Lung (tissue), 12 donors: ENCODE data around the gene TNNC1. TPM values are rescaled to one million over a fixed set of nuclear protein-coding genes. Genes with fewer than 3 reads are reported as not detected.
A peak's percentile ranks its signal among the peaks of the same experiment; 100 is the strongest.

ENCODE experiments used
- ATAC-seq: fragments of 200-7000 bp; cut with Tn5 transposase; one replicate; pipeline ENCODE4 v1.9.1; 2020; ENCODE audit warnings: moderate number of reproducible peaks; ENCODE audit not compliant: insufficient read depth, low FRiP score
- DNase-seq, 3 donors: peaks; one replicate each; pipeline ENCODE4 v3.0.0-alpha.2; 2013 to 2017
- H3K27ac ChIP-seq, 2 donors: one replicate each; pipeline ENCODE4 v1.5.1; 2013; ENCODE audit warnings: mild to moderate bottlenecking in 2 of 2, moderate library complexity in 2 of 2, control low read depth in 1 of 2, inconsistent platforms in 1 of 2, low read depth in 1 of 2, low read length in 1 of 2
- H3K27me3 ChIP-seq, 3 donors: one replicate each; pipeline ENCODE4 v1.5.1; 2013; ENCODE audit warnings: low read length in 2 of 3; ENCODE audit not compliant: control insufficient read depth in 3 of 3, insufficient read depth in 3 of 3
- H3K36me3 ChIP-seq, 4 donors: one replicate each; pipeline ENCODE4 v1.5.1; 2013; ENCODE audit warnings: low read length in 4 of 4, mild to moderate bottlenecking in 1 of 4, moderate library complexity in 1 of 4; ENCODE audit not compliant: control insufficient read depth in 4 of 4, insufficient read depth in 4 of 4
- H3K4me1 ChIP-seq, 5 donors: one replicate each; pipeline ENCODE4 v1.5.1; 2013; ENCODE audit warnings: low read length in 5 of 5, mild to moderate bottlenecking in 2 of 5, moderate library complexity in 1 of 5; ENCODE audit not compliant: control insufficient read depth in 5 of 5, insufficient read depth in 5 of 5
- H3K4me3 ChIP-seq: one replicate; pipeline ENCODE4 v1.5.1; 2013; ENCODE audit warnings: mild to moderate bottlenecking, control low read depth, moderate library complexity
- H3K9ac ChIP-seq, 2 donors: one replicate each; pipeline ENCODE4 v1.5.1; 2013; ENCODE audit warnings: low read length in 2 of 2, control low read depth in 1 of 2; ENCODE audit not compliant: insufficient read depth in 1 of 2
- H3K9me3 ChIP-seq, 4 donors: one replicate each; pipeline ENCODE4 v1.5.1; 2013; ENCODE audit warnings: low read length in 3 of 4, mild to moderate bottlenecking in 1 of 4, moderate library complexity in 1 of 4; ENCODE audit not compliant: control insufficient read depth in 4 of 4, insufficient read depth in 3 of 4
- WGBS, 2 donors: extraction: QIAGEN DNeasy Blood & Tissue Kit; methylation state at CpG; one replicate each; pipeline ENCODE4 v1.1.7; 2013; 5-methylcytosine and 5-hydroxymethylcytosine counted together
- polyA plus RNA-seq, 2 donors: library from polyadenylated mRNA; stranded (reverse); fragments of 200-250 nt; gene quantifications; one replicate each; pipeline ENCODE4 v1.2.1, GENCODE V29; 2013
- total RNA-seq, 2 donors: library from RNA; depleted of rRNA in 1 of 2; stranded (reverse); fragments of >200 nt in 1 of 2; gene quantifications; one replicate each; pipeline ENCODE4 v1.2.1, GENCODE V29; 2014 to 2021
- TF ChIP-seq, protein P1 (sequence below): IDR thresholded peaks from 2 replicates; pipeline ENCODE4 v1.5.1; 2012; ENCODE audit warnings: mild to moderate bottlenecking; ENCODE audit errors: control extremely low read depth, extremely low read depth
- donor health status: control.
- donor health status: control.
- donor health status: Bipolar disorder and iron deficiency.
- donor health status: healthy.
- donor health status: DM: yes; HTN: yes; CAD: no.

Gene TNNC1
- total and polyA plus RNA-seq, 4 donors: 17.3 to 250 (median 33.4) TPM

- no peak overlapping the region for H3K27ac ChIP-seq
- no peak for ATAC-seq
- peaks cover 0 to 2% (median 0%) of the 10 kb centered on the region in 4 donors for H3K9me3 ChIP-seq
- H3K9ac ChIP-seq: no peak overlapping the region
- H3K36me3 ChIP-seq: peaks cover 2 to 79% (median 51%) of the 10 kb centered on the region in 4 donors
- H3K27me3 ChIP-seq: no peaks in the 10 kb centered on the region
- TF ChIP-seq, protein P1, sequence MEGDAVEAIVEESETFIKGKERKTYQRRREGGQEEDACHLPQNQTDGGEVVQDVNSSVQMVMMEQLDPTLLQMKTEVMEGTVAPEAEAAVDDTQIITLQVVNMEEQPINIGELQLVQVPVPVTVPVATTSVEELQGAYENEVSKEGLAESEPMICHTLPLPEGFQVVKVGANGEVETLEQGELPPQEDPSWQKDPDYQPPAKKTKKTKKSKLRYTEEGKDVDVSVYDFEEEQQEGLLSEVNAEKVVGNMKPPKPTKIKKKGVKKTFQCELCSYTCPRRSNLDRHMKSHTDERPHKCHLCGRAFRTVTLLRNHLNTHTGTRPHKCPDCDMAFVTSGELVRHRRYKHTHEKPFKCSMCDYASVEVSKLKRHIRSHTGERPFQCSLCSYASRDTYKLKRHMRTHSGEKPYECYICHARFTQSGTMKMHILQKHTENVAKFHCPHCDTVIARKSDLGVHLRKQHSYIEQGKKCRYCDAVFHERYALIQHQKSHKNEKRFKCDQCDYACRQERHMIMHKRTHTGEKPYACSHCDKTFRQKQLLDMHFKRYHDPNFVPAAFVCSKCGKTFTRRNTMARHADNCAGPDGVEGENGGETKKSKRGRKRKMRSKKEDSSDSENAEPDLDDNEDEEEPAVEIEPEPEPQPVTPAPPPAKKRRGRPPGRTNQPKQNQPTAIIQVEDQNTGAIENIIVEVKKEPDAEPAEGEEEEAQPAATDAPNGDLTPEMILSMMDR: no peak
- DNase-seq: no peak
- H3K4me3 ChIP-seq: no peak overlapping the region
- peaks cover 0 to 30% (median 12%) of the 10 kb centered on the region in 5 donors for H3K4me1 ChIP-seq
- 94 to 95% methylated on average over 28 to 31 of the region's 31 CpGs for WGBS, 2 donors
These were observed 33.4 kb upstream of the TNNC1 start for GRCh38 chr3:52487050-52487787.

- Histone ChIP-seq H3K9ac (peak overlapping the region in 1 of 2 donors; percentile 13), H3K4me3 (no peak overlapping the region), H3K27me3 (no peaks in the 10 kb centered on the region), H3K36me3 (peaks cover 6 to 79% (median 47%) of the 10 kb centered on the region in 4 donors), H3K27ac (peak overlapping the region in 1 of 2 donors; percentile 37), H3K9me3 (no peaks in the 10 kb centered on the region), H3K4me1 (peaks cover 0 to 23% (median 11%) of the 10 kb centered on the region in 5 donors)
- ATAC-seq (no peak), DNase-seq (no peak)
- TF ChIP-seq, protein P1: no peak
- WGBS, 2 donors: 70 to 80% methylated on average over 10 of the region's 10 CpGs
These were observed 31.0 kb upstream of the TNNC1 start for GRCh38 chr3:52484680-52485461.

DNA sequence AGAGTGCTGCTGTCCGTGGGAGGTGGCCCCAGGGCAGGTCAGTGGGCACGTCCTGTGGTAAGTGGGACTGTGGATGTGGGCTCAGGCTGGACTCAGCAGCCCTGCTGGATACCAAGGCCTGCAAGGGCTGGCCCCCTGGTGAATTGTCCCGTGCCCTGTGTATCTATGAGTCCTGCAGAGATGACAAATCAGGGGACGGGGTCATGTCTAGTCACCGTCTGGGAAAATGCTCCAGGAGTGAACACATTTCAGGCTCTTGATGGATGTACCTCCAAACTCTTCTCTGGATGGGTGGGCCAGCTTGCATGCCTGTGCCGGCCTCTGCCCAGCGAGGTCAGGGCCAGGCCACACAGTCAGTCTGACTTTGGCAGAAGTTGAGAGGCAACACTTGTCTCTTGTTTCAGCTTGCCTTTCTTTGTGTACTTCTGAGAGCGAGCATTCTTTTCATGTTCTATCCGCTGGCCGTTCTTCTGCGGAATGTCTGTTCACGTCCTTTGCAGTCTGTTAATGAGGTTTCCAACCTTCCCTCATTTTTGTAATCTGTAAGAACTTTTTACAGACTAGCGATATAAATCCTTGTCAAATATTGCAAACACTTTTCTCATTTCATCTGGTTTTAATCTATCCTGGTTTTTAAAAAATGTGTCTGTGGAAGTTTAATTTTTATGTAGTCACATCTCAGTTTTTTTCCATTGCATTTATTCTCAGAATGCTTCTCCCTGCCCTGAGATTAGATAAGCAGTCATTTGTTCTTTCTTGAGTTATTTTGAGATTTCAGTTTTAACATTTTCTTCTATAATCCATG lies 29.9 kb upstream of the TNNC1 start:
- WGBS, 2 donors: 76 to 91% methylated on average over 13 of the region's 13 CpGs
- no peak for ATAC-seq
- Histone ChIP-seq H3K27ac (peak overlapping the region in 1 of 2 donors; percentile 3), H3K4me3 (no peak overlapping the region), H3K36me3 (peaks cover 13 to 79% (median 48%) of the 10 kb centered on the region in 4 donors), H3K27me3 (no peaks in the 10 kb centered on the region), H3K4me1 (peaks cover 0 to 20% (median 5%) of the 10 kb centered on the region in 5 donors), H3K9me3 (no peaks in the 10 kb centered on the region), H3K9ac (peak overlapping the region in 1 of 2 donors; percentile 34)
- TF ChIP-seq, protein P1: no peak
- DNase-seq: peak; percentile 70 to 79 (median 75)
